GM19324 (cell line): ENCODE results near the gene ARHGAP22.

ENCODE experiments used
- ATAC-seq: cut with Tn5 transposase; IDR thresholded peaks from one replicate; pipeline ENCODE4 v1.9.1; 2021; ENCODE audit warnings: mild to moderate bottlenecking, moderate library complexity; ENCODE audit not compliant: unreplicated experiment, low FRiP score

Gene ARHGAP22

DNA sequence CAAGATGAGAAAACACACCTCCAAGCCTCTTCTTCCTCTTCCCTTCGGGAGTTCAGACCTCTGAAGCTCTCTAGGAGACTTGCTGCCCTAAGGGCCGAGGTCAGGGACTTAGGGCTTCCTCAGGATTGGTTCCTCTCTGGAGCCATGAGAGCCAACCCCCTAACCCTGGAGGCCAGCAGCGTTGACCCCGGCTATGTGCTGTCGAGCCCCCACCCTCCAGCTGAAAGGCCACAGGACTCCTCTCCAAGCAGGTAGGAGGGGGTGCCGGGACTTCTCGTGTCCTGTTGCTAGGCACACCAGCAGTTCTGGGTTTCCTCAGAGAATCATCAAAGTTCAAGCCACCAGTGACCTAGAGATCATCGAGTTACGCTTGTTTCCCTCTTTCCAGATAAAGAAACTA lies 87.4 kb downstream of the ARHGAP22 start:
- ATAC-seq = no peak

DNA sequence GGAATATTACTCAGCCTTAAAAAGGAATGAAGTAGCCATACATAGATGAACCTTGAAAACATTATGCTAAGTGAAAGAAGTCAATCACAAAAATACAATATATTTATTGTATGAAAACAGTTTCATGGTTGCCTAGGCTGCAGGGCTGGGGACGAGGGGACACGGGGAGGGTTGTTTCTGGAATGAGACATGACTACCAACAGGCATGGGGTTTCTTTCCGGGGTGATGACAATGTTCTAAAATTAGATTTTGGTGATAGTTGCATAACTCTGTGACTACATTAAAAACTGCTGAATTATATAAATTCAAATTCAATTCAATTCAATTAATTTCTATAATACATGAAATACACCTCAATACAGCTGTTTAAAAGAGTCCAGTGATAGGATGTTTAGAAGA lies 88.0 kb downstream of the ARHGAP22 start:
- no peak for ATAC-seq

DNA sequence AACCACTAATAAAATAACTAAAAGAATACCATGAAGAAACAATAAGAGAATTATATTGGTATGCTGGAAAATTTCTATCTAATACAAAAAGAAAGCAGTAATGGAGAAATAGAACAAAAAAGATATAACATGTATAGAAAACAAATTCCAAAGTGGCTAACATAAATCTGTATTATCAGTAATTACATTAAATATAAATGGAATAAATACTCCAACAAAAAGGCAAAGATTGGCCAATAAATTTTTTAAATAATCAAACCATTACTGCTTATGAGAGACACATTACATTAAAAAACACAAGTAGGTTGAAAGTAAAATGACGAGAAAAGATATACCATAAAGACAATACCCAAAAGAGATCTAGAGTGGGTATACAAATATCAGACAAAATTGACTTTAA lies 90.0 kb downstream of the ARHGAP22 start:
- no peak for ATAC-seq

DNA sequence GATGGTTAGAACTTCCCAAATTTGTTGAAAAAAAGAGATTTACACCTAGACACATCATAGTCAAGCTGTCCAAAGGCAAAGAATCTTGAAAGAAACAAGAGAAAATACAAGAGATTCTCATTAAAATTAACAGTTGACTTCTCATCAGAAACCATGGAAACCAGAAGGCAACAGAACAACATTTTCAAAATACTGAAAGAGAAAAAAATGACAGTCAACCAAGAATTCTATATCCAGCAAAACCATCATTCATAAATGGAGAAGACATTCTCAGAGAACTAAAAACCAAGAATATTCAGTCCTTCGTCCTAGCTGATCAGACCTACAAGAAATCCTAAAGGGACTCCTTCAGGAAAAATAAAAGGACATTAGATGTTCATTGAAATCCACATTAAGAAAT lies 90.6 kb downstream of the ARHGAP22 start:
- ATAC-seq = no peak

DNA sequence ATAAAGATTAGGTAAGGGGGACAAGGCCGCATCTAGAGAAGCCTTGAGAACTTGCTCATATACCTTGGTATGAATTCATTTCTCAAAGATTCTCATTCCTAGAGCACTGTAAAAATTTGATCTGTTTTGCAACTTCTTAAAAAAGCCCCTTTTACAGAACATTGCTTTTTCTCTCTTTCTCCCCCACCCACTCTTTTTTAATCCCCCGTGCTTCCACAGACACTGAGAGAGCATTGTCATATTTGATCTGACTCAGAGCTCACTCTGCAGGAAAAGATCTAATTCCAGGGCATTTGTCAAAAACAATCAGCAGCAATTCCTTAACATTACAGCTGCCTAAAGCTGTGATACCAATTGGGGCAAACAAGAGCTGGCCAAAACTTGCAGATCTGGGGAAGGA lies 92.0 kb downstream of the ARHGAP22 start:
- no peak for ATAC-seq

DNA sequence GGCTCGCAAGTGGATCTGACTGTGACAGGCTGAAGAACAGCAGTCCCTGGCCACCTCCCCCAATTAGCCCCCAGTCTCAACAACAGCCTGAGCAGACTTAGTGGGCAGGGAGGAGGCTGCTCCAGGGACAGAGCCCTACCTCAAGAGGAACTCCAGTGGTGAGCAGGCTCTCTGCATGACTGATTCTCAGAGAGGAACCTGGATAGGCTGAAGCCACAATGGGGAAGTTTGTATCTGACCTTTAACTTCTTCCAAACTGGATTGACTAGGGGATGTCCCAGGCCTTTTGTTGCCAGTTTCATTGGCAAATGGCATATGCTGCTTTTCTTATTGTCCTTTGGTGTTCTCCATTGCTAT lies 93.0 kb downstream of the ARHGAP22 start:
- ATAC-seq = no peak

DNA sequence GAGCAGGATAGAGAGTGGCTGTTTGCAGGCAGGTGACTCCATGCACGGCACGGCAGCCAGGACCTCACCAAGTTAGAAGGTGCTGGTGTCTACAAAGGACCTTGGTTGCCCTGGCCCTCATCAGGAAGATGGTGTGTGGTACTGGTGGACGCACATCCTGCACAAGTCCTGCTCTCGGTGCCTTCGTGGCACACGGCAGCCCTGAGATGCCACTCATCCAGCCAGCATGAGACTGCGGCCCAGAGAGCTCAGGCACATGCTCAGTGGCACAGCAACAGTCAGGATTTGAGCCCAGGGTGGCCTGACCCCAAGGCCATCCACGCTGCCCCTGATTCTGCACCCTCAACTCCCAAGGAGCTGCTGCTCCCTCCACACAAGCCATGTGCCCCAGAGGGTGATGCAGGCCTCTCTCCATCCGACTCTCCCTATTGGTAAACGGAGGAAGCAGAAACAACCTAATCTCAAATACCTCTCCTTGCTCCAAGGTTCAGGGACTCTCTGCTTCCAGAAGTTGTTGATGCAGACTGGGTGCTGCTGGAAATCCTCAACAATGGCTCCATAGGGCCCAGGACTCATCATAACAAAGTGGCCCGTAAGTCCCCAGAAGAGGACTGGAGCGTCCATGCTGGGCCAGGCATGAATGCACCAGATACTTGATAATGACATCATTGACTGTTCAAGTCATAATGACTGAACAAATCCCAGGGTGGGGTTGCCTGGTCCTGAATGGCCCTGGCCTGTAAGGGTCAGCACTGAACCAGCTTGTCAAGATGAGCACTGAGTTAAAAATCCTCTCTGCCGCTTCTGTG lies 93.6 kb downstream of the ARHGAP22 start:
- no peak for ATAC-seq

DNA sequence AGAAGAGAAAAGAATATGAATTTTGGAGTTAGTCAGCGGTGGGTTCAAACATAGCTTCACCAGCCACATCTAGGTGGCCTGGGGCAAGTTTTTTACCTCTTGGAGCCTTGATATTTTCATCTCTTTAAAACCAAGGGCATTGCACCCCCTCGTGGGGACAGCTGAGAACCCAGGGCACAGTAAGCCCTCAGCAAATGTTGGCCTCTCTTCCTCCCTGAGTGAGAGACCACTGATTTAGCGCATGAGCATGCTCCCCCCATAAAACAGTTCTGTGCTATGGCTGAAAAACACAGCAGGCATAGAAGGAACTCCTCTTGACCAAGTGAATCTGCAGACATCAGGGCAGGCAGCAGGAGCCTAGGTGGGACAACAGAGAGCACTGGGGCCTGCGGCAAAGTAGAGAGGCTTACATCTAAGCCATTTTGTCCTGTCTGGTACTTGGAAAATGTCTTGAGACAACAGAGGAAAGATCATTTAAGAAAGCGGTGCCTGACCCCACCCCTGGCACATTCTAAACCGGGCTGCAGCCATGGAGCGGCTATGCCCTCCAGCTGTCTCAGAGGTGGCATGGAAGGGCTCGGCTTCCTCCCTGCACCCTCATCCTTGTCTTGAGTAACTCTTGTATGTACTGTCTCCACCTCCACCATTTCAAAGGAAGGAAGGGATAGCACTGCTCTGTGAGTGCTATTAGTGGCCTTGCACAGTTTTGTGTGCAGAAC lies 94.7 kb downstream of the ARHGAP22 start:
- ATAC-seq = no peak

DNA sequence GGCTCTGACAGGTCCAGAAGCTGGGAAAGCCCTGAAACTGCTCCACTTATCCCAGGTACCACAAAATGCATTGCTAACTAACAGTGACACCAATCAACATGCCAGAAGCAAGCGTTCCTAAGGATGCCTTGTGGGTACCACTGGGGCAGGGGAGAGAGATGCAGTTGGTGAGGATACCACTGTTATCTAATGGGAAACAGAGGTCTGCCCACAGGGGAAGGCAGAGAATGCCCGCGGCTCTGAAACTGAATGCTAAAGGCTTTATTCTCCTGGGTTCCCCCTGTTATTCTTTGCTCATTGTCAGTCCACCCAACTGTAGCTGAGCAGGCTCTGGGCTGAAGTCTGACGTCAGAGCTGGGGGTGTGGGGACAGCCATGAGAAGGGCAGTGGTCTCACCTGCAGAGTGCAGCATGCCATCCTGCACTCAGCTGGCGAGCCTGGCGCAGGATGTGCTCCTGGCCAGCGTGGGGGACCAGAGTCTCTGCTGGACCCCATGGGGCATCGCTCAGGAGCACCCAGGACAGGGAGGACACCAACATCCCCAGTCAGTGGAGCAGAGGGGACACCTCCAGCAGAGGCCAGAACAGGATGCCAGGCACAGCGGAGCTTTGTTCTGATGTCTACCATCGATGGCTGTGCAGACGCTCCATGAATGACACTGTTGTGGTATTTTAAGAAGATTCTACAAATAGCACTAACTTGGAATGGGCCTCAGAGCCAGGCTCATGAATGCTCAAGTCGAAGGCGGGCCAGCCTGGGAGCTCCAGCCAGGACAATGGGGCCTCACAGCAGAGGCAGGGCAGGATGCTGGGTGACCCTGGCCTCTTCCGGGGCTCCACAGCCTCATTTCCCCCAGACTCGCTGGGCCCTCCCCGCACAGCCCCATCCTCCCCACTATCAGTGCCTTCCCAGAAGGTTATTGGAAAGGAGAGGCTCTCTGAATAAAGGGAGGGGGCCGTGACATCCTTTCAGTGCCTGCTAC lies 95.8 kb downstream of the ARHGAP22 start:
- no peak for ATAC-seq

DNA sequence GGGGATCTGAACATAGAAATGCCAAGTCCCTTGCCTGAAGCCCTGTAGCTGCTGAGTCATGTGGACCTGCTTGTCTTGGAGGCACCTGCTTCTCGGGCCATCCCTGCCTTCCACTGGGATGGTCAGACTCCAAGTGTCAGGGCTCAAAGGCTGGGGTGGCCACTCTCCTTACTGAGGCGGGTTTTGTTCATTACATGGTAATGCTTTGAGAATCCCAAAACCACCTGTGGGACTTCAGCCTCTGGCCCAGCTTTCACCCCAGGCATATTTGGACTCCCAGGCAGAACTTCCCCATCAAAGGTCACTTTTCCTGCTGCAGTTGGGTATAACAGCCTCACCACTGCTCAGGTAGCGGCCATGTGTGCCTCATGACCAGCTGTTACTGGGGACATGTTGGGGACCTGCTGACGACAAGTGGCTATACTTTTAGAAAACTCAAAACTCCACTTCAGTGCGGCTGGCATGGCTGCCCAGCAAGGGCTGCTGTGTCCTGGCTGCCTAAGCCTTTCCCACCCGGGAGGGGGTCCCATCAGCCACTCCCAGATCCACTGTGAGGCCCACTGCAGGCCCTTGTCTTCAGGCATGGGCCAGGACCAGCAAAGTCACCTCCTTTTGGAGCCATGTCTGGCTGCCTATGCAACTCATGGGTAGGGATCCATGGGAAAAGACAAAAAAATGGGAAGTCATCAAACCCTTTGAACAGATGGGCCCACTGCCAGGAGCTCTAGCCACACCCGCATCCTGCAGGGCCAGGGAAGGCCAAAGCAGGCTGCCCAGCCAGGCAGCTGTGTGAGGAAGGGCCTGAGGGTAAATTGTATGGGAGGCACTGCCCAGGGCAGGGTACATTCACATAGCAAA lies 96.7 kb downstream of the ARHGAP22 start:
- no peak for ATAC-seq

DNA sequence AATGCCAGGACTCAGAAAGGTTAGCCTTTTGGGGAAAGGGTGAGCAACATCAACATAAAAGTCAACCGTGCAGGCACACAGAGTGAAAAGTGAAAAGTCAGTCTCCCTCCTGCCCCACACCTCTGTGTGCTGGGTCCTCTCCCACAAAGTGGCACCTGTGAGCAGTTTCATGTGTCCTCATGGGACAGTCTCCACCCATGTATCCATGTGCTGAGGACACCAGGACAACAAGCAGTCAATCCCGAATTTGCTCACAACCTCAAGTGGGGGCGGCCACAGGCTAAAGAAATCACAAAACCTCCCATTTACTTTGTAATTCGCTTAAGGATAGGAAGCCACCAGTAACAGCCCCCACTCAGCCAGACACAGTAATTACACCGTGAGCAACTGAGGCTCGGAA lies 97.4 kb downstream of the ARHGAP22 start:
- no peak for ATAC-seq

DNA sequence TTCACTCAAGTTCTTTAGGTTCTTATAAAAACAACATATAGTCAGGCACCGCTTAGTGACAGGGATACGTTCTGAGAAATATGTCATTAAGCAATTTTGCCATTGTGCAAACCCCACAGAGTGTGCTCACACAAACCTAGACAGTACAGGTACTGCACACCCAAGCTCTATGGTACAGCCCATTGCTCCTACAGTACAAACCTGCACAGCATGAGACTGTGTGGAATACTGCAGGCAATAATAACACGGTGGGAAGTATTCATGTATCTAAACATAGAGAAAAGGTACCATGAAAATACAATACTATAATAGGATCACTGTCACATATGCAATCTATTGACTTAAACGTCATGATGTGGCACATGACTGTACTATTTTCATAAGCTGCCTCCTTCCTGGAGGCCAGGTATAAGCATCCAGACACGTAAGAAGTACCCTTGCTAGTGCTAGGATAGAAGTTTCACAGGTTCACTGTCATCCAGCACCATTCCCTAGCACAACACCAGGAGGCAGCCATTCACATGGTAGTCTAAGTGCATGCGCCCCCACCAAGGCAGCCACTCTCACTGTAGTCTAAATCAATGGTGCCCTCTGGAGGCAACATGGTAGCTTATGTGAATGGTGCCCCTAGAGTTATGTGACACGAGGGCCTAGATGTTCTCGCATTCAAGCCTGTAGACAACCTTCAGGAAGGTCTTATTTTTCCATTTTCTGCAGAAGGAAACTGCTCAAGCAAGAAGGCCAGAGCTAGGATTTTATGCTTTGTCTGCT lies 98.5 kb downstream of the ARHGAP22 start:
- no peak for ATAC-seq

DNA sequence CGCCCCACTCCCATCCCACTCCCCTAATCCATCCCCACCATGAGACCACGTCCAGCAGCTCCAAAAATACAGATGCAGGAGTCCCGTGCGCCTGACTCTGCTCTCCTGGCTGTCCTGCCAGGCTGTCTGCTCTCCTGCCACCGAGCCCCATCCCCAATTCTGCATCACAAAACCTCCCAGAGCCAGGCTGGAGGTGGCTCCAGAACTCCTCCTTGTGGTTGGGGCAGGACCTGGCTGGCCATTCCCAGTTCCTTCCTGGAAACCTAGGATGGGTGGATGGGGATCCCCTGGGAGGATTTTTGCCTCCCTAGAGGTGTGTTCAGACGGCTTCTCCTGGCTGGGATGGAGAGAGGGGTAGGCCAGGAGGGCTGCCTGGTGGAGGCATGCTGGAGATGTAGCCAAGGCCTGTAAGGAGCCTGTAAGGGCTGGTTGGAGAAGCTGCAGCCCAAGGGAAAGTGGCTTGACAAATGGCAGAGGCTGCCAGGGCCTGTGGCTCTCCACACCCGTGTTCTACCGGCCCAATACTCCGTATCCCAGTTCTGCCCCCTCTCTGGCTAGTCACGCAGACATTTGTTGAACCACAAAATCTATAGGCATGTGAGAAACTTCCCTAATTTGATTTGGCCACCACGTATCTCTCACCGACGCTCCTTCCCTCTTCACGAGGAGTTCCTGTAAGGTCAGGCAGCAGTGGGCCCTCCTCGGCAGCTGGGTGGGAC lies 99.3 kb downstream of the ARHGAP22 start:
- ATAC-seq = no peak

DNA sequence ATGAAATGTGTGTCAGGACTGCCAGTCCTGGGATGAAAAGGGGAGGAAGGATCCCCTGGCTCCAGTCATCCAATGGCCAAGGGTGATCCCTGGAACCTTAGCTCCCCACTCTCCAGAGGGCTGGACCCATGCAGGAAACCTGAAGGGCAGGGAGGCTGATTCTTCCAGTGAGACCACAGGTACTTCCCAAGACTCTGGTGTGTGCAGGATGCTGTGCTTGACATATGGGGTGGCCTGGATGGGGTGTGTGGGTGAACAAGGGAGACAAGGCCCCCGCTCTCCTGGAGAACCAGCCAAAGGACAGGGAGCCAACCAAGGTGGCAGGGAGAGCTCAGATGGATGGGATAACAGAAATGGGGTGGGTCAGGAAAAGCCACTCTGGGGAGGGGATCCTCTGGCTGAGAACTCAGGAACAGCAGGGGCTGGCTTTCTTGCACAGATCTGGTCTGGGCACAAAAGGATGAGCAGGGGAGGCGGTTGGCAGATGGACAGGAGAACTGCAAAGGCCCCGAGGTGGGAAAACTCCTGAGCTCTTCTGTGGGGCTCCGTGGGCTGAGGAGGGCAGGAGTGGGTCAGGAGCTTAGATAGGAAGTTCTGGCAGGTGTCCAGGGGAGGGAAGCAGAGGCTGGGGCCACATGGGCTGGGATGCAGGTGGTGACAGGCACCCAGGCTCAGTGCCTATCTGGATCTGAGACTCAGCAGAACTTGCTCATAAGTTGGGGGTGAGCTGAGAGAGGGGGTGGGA lies 100.6 kb downstream of the ARHGAP22 start:
- ATAC-seq = no peak

DNA sequence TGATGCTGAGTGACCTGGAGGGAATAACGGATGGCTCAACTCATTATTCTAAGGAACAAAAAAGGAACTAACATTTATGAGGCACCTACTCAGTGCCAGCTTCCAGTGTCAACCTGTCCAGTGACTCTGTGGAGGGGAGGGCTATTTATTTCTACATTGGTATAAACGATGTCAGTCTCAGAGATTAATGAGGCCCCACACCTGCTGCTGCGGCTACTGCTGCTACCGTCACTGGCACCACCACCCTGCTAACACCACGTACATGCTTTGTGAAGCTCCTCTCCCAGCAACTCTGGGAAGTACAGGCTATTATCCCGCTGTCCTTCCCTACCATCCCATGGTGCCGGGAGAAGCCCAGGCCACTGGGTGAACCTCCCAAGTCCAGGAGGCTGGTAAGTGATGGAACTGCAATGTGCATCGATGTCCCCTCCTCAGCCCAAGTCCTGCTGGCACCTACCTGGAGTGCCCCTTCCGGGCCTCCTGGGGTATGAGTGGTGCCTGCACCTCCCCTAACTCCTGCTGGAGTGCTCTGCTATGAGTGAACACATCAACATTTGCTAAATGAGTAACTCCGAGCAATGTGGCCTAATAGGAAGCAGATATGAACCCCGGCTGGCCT lies 101.5 kb downstream of the ARHGAP22 start:
- no peak for ATAC-seq

DNA sequence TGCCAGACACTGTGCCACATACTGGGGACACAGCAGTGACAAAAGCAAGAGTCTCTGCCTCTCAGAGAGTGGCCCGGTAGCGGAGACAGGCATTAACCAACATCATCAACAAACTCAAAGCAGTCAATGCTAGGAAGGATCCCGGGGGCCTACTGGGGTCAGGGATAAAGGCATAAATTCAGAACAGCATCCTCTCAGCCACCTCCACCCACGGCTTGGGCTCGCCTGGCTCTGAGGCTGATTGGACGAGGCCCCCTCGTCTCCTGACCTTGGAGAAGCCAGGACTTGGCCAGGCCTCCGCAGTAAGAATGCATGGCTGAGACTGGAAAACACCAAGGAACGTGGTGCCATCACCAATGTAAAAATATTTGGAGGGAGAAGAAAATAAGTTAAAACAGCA lies 102.1 kb downstream of the ARHGAP22 start:
- ATAC-seq = no peak
